GM13977 (cell line): ENCODE measurements around the gene COA4.

Experiments
- DNase-seq: peaks from one replicate; pipeline ENCODE4 v3.0.0; 2012; ENCODE audit warnings: low spot score
- in situ Hi-C: fragments of 300-500 bp; cut with MboI; formaldehyde crosslinking; loops from one replicate; pipeline ENCODE4 v1.12.0; 2022; ENCODE audit warnings: low sequenced_read_pairs, low pct_unique_long_range_greater_than_20kb, mixed read lengths, inconsistent platforms; ENCODE audit not compliant: unreplicated experiment
- TF ChIP-seq, protein P1 (sequence below): IDR thresholded peaks from 2 replicates; pipeline ENCODE4 v1.5.1; 2012; ENCODE audit warnings: mild to moderate bottlenecking, control low read depth; ENCODE audit not compliant: insufficient read depth; ENCODE audit errors: extremely low read depth, missing control alignments

Gene COA4

DNA sequence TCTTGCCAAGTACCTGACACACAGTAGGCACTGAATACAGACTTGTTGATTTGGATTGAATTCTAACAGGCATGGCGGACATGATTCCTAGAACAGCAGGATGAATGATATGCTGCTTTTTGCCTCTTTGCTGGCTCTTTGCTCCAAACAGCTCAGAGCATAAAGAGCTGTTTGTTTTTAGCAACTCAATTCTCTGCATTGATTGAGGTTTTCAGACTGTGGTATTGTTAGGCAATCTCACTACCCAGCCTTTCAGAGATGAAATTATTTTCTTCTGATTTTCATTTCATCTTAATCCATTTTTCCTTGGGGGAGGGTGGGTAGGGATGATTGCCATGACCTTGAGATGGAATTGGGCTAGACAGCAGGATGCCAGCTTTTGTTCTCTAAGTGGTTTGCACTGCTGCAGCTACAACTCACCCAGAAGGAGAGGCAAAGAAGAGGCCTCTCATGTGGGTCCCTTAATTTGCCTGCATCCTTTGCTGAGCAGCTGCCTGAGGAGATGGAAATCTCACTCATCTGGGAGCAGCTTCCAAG is 20.5 kb downstream of the COA4 start:
- no peak for DNase-seq
- TF ChIP-seq, protein P1, sequence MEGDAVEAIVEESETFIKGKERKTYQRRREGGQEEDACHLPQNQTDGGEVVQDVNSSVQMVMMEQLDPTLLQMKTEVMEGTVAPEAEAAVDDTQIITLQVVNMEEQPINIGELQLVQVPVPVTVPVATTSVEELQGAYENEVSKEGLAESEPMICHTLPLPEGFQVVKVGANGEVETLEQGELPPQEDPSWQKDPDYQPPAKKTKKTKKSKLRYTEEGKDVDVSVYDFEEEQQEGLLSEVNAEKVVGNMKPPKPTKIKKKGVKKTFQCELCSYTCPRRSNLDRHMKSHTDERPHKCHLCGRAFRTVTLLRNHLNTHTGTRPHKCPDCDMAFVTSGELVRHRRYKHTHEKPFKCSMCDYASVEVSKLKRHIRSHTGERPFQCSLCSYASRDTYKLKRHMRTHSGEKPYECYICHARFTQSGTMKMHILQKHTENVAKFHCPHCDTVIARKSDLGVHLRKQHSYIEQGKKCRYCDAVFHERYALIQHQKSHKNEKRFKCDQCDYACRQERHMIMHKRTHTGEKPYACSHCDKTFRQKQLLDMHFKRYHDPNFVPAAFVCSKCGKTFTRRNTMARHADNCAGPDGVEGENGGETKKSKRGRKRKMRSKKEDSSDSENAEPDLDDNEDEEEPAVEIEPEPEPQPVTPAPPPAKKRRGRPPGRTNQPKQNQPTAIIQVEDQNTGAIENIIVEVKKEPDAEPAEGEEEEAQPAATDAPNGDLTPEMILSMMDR = no peak
- in situ Hi-C loops = no loop called here

DNA sequence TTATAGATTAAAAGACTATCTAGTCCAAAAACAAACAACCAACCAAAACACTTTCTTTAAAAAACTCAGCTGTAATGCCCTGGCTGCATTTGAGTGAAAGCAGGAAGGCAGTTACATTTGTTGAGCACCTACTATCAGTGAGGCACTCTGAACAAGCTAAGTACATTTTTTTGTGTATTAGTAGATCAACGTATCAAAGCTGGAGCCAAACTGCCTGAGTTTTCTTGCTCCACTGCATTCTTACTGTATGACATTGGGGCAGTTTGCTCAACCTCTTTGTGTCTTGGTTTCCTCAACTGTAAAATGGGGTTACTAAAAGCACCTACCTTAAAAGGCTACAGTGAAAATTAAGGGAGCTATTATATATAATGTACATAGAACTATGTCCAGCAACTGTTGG is 22.0 kb downstream of the COA4 start:
- in situ Hi-C loops = no loop called here
- TF ChIP-seq, protein P1 = no peak
- DNase-seq = no peak

- in situ Hi-C loops = no loop called here
- TF ChIP-seq, protein P1 = no peak
- no peak for DNase-seq
Observed at GRCh38 chr11:73852049-73852448, 24.6 kb downstream of the COA4 start.

GRCh38 chr11:73851046-73851764 is 25.4 kb downstream of the COA4 start:
- DNase-seq = no peak
- TF ChIP-seq, protein P1 = no peak
- in situ Hi-C loops = no loop called here

- no peak for DNase-seq
- in situ Hi-C loops = no loop called here
- TF ChIP-seq, protein P1 = no peak
Observed at GRCh38 chr11:73839123-73839457, 37.6 kb downstream of the COA4 start.

- in situ Hi-C loops = no loop called here
- TF ChIP-seq, protein P1 = no peak
- no peak for DNase-seq
Observed at GRCh38 chr11:73838443-73839122, 38.1 kb downstream of the COA4 start.
